Measurements from ENCODE around the gene SP9.
A peak's percentile ranks its signal among the peaks of the same experiment; 100 is the strongest.

Gene SP9

GRCh38 chr2:174334781-174335251 lies at the start of gene SP9:
Gene SP9, plus strand, starts transcription at chr2:174334954. Its CDS starts 139 bp downstream, at chr2:174335093.
- peak; percentile 34 for DNase-seq

DNA sequence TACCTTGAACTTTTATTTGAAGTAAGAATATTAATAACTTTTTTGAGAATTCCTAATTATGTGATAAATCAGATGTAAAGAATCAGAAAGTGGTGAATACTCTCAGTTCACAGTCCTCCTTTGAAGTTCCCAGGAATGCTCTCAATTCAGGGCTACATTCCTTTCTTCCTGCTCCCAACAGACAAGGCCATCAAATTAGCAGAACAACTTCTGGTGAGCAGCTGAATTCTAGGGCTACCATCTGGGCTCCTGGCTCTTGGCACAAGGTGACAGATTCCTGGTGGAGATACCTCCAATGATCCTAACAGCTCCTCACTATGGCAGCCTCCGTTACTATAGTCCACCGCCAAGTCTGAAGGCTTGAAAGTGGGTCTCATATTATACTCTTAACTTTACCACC lies 48.6 kb upstream of the SP9 start:
- no peak for DNase-seq

DNA sequence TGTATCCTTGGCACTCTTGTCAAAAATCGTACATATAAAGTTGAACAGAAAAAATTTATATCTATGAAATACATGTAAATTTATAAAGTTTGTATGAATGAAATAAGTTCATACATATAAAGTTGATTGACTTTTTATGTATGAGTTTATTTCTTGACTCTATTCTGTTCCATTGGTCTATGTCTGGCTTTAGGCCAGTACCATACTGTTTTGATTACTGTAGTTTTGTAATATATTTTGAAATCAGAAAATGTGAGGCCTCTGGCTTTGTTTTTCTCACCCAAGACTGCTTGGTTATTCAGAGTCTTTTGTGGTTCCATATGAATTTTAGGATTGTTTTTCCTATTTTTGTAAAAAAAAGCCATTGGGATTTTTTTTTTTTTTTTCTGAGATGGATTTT lies 41.8 kb upstream of the SP9 start:
- DNase-seq, result no peak

- no peak for DNase-seq
These were observed 34.6 kb upstream of the SP9 start for GRCh38 chr2:174300114-174300513.

DNA sequence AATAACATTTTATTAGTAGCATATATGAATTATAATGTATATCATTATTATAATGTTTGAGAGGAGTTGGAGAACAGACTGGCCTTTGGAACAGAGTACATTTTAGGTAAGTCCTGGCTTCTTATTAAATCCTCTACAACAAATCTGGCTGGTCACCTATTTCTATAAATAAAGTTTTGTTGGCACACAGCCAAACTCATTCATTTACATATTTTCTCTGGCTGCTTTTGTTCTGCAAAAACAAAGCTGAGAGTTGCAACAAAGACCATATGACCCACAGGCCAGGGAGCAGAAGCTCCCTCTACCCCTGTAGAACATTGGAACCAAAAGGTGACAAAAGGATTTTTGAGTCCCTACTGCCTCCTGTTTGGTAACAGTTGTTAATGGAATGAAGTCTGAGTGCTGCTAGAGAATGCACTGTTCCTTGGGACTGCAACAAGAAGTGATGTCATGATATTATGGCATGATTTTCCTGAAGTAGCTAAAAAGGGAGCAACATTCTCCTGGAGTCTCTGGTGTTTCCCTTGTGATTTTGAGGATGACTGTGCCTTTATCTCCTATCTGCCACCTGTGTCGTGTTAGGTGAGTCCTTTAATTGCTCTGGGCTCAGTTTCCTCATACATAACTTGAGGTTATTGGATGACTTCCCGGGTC lies 22.0 kb upstream of the SP9 start:
- no peak for DNase-seq

DNA sequence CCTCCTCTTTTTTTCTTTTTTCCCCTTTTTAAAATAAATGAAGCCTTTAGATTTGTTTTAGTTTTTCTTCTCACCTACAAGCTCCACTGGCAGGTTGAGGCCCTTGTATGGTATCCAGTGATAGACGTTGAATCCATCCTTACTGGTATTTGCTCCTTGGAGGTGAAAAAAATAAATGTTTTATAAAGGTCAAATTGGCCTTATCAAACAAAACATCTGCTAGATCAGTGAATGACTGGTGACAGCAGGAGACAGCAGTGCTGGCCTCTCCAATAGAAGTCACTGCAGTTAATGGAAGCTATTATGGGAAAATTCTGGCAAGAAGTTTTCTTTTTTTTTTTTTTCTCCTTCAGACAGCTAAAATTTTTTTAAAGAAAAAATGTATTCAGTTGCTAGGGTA lies 12.6 kb upstream of the SP9 start:
- no peak for DNase-seq

GRCh38 chr2:174322746-174323145 lies 12.0 kb upstream of the SP9 start:
- no peak for DNase-seq

DNA sequence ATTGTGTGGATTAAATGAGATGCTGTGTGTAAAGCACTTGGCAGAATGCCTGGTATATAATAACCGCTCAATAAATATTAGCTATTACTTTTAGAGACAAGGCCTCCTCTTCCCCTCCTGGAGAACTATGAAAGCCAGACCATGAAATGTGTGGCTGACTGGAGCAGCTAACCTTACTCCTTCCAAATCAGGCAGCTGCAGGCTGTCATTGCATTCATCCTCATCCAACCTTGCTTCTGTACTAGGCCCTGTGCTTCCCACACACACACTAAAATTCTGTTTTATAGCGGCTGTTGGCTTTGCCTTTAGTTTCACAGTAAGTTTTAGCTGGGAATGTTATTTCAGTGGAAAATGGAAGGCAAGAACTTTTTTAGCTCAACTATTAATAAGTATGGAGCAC lies 10.2 kb upstream of the SP9 start:
- DNase-seq, result no peak

DNA sequence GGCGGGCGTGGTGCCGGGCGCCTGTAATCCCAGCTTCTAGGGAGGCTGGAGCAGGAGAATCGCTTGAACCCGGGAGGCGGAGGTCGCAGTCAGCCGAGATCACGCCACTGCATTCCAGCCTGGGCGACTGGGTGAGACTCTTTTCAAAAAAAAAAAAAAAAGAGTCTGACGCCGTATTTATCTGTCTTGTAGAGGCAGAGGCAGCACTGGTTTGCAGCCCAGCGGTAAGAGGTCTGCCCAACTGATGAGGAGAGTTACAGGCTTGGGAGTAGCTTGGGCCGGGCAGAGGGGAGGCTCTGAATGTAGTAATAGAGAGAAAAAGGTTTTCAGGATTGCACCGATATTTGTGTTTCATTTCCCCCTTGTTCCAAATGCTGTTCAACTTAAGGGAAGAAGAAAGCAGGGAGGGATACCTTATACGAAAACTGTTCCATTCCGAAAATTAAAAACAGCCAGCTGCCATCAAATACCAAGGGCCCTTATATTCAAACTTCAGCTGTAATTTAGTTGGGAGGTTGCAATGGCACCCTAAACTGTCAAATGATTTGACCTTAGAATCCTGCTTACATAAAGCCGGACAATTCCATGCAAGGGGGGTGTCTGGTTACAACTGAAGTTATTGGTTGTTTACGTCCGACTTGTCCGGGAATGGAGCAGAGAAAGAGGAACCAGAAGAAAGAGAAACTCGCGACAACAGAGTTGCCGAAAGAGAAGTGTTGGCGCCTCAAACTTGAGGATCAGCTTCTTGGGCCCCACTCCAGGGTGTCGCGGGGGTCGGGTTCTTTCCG lies 9.2 kb upstream of the SP9 start:
- DNase-seq, result no peak

DNA sequence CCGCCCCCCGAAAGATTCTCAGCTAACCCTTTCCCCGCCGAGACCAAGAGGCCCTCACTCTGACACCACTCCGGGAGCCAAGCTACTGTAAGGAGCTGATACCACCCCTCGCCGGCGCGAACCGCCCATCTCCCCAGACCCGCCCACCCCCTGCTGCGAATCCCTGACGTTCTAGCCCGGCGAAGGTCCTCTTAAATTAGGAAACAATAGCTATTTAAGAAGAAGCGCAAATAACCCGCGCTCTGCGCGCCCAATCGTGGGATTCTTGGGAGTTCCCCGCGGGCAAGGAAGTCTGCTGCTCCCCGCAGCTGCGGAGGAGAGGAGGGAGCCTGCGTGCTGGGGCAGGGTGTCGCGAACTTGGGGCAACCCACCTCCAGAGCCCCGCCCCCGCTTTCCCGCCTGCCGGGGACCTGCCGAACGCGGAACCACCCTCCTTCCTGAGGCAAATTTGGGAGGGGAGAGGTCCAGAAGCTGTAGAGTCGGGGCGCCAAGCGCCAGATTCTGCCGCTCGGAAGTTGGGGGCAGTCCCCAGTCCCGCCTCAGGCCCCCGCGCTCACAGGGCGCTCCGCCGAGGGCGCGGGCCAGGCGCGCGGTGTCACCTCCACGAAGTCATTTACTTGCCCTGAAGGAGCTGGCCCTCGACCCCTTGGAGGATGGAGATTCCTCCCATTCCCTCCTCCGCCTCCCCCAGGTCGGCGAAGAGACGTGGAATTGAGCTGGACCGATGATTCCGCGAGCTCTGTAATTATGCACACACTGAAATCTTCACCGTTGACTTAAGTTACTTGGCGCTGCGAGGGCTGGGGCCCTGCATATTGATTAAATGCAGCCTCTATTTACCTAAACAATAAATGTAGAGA lies 8.4 kb upstream of the SP9 start:
- DNase-seq, result peak; percentile 40

DNA sequence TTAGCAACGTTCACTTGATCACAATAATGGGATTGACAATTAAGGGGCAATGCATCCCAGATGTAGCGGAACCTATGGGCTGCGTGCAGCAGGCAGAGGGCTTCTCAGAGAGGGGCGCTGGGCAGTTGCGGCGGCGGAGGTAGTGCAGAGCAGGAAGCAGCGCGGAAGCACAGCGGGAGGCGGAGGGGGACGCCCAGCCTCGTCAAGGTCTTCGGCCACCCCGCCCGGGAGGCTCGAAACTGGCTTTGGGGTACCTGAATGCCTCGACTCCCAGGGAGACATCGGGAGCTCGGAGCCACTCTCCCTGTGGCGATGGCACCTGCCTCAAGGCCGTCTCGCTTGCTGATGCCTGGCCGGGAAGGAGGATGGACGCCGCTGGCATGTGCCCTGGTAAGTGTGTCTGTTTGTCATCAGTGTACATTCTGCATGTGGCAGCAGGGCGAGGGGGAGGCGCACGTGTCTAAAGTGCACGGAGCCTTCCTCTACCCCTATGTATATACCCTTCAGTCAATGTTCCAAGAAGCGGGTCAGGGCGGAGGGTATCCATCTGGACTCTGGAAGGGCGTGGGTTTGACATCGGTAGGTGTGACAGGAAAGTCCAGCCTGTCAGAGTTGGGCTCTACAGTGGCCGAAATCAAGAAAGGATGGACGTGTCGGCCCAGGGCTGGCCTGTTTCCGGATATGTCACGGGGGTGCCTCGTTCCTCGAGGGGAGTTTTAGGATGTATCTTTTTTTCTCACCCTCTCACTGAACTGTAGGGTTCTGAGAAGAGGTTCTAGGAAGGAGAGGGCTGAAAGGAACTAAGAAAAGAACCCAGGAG lies 7.5 kb upstream of the SP9 start:
- DNase-seq, result peak; percentile 42

GRCh38 chr2:174327841-174328113 lies 7.0 kb upstream of the SP9 start:
- DNase-seq, result no peak

DNA sequence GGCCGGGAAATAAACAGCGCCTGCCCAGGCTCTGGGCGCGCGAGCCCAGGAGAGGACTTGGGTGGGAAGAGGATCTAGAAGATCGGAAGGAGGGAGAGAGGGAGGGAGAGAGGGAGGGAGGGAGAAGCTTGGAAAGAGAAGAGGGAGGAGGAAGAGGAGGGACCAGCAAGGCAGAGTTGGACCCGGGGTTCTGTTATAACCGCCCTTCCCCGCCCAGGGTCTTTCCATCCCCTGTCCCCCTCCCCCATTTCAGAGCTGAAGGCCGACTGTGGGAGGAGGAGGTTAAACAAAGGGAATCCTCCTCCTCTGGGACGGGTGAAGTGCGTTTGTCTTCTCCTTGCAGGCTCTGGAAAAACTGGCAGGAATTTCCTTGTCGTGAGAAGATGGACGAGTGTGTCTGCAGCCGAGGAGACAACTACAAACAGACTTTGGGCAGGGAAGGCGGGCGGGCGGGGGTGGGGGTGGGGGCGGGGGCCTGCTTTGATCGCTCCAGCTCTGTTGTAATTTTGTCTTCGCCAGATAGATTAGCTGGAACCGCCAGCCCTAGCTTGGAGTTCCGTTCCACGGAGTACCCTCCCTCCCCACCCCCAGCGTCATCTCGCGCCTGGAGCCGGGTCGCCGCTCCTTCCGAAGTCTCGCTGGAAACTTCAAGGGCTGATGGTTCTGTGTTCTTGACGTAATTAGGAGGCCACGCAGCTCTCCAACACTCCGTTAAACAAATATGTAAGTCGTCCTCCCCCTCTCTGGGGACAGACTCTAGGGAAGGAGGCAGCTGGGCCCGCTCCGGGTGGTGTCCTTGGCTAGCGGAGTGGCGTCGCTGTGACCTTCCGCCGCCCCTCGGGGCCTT lies 6.4 kb upstream of the SP9 start:
- DNase-seq, result peak; percentile 8

GRCh38 chr2:174328961-174329715 lies 5.6 kb upstream of the SP9 start:
- DNase-seq, result no peak

GRCh38 chr2:174330945-174331594 lies 3.7 kb upstream of the SP9 start:
- DNase-seq, result no peak

- DNase-seq, result no peak
These were observed 3.0 kb upstream of the SP9 start for GRCh38 chr2:174331595-174332216.

DNA sequence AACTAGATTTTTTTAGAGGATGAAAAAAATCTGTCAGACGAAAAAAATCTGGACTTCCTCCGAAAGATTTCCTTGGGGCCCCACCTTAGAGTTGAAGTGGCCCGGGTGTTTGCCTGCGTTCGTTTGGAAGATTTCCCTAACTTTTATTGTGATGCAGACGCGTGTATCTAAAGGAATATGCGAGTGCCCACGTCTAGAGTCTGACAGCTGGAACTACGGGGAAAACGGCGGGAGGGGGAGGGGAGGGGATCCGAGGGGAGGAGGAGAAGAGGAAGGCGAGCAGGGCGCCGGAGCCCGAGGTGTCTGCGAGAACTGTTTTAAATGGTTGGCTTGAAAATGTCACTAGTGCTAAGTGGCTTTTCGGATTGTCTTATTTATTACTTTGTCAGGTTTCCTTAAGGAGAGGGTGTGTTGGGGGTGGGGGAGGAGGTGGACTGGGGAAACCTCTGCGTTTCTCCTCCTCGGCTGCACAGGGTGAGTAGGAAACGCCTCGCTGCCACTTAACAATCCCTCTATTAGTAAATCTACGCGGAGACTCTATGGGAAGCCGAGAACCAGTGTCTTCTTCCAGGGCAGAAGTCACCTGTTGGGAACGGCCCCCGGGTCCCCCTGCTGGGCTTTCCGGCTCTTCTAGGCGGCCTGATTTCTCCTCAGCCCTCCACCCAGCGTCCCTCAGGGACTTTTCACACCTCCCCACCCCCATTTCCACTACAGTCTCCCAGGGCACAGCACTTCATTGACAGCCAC lies 2.4 kb upstream of the SP9 start:
- no peak for DNase-seq

- no peak for DNase-seq
These were observed 1.8 kb upstream of the SP9 start for GRCh38 chr2:174333017-174333371.

Measured in CD4-positive, alpha-beta T cell treated with Interleukin-17A for 4 hours (primary cell).